Stimulated activated CD4-positive, alpha-beta T cell treated with anti-CD3 and anti-CD28 coated beads, Interleukin-15, amount 100 ng/mL, for 1 hour (primary cell): Measurements from ENCODE around the gene SIN3B.

Experiments used
- DNase-seq, 2 donors: peaks; one replicate each; pipeline ENCODE4 v3.0.0-alpha.2; 2020; ENCODE audit warnings: low read depth in 1 of 2, low spot score in 1 of 2

The SIN3B gene

GRCh38 chr19:16822648-16823047 lies 6.5 kb upstream of the SIN3B start:
- no peak for DNase-seq

GRCh38 chr19:16824658-16825311 lies 4.4 kb upstream of the SIN3B start:
- no peak for DNase-seq

- no peak for DNase-seq
Measured at GRCh38 chr19:16825312-16826052, 3.7 kb upstream of the SIN3B start.

GRCh38 chr19:16829822-16830289 lies 658 bp downstream of the SIN3B start:
- DNase-seq = no peak

GRCh38 chr19:16830679-16831078 lies 1.5 kb downstream of the SIN3B start:
- DNase-seq = no peak

- no peak for DNase-seq
Measured at GRCh38 chr19:16831531-16831930, 2.3 kb downstream of the SIN3B start.

GRCh38 chr19:16834747-16835146 lies 5.5 kb downstream of the SIN3B start:
- DNase-seq = no peak

- no peak for DNase-seq
Measured at GRCh38 chr19:16836115-16837034, 7.2 kb downstream of the SIN3B start.

- no peak for DNase-seq
Measured at GRCh38 chr19:16837035-16837362, 7.8 kb downstream of the SIN3B start.

- DNase-seq = no peak
Measured at GRCh38 chr19:16841391-16841926, 12.3 kb downstream of the SIN3B start.

GRCh38 chr19:16846901-16847300 lies 17.7 kb downstream of the SIN3B start:
- no peak for DNase-seq

- DNase-seq = no peak
Measured at GRCh38 chr19:16847430-16847829, 18.2 kb downstream of the SIN3B start.

GRCh38 chr19:16849168-16849567 lies 20.0 kb downstream of the SIN3B start:
- DNase-seq = no peak

GRCh38 chr19:16850133-16850532 lies 20.9 kb downstream of the SIN3B start:
- DNase-seq = no peak

- no peak for DNase-seq
Measured at GRCh38 chr19:16851031-16851712, 22.0 kb downstream of the SIN3B start.

- no peak for DNase-seq
Measured at GRCh38 chr19:16853066-16853465, 23.9 kb downstream of the SIN3B start.

GRCh38 chr19:16856091-16856490 lies 26.9 kb downstream of the SIN3B start:
- no peak for DNase-seq

GRCh38 chr19:16859626-16860025 lies 30.4 kb downstream of the SIN3B start:
- no peak for DNase-seq

GRCh38 chr19:16860118-16860517 lies 30.9 kb downstream of the SIN3B start:
- DNase-seq = no peak

GRCh38 chr19:16861011-16861410 lies 31.8 kb downstream of the SIN3B start:
- DNase-seq = no peak

GRCh38 chr19:16861834-16862233 lies 32.6 kb downstream of the SIN3B start:
- DNase-seq = no peak
